ENCODE results near the gene CRB1. TPM values are rescaled to one million over a fixed set of nuclear protein-coding genes. Genes with fewer than 3 reads are reported as not detected.

The CRB1 gene
- total RNA-seq, 1 experiment from 2014 or later, result not detected

DNA sequence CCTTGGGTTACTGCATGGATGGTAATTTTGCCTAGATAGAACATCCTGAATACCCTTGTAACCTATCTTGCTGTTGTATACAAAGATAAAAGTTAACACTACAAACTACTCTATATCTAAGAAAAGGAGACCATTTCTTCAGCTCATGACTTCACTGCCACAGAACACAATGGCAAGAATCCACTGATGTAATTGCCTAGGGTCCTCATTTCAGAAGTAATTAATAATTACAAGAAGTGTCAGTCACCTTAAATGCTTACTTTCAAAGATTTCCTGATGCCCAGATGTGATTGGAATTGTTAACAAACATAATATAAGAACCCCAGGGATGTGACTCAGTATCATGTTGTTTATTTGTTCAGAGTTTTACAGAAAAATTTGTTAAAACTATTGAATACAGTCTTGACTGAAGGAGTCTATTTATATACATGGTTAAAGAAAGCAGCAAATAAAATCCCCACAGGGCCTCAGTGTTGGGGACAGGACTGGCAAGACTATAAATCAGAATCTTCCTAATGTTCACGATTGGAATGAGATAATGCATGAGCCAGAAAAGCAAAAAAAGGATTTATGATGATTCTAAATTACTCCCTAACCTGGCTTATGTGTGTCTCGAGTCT lies 83.9 kb downstream of the CRB1 start:
- POLR2A ChIA-PET, result no interaction called here
- H3K27ac ChIP-seq (ENCODE audit: low read length), result no peak overlapping the region
- intact Hi-C loops (cut with micrococcal nuclease; ENCODE audit: unreplicated experiment), result no loop called here
- no peak overlapping the region for H3K4me3 ChIP-seq (ENCODE audit: low read depth in 2 of 2, low read length in 2 of 2)
- DNase-seq (ENCODE audit: low read depth, low spot score) (no peak), ATAC-seq (no peak)
- CTCF ChIA-PET, result no interaction called here
- no peaks in the 10 kb centered on the region for H3K4me1 ChIP-seq (ENCODE audit: control insufficient read depth, insufficient read depth, low read length)
- TF ChIP-seq TCF7L2 (IDR thresholded peaks at IDR 0.05; ENCODE audit: low read depth, low read length) (no peak), SIN3A (IDR thresholded peaks at IDR 0.05; ENCODE audit: borderline replicate concordance, insufficient read depth, low read depth, low read length) (no peak), POLR2AphosphoS5 (IDR thresholded peaks at IDR 0.05; ENCODE audit: low read depth, low read length) (no peak)
- TF ChIP-seq, protein P1, sequence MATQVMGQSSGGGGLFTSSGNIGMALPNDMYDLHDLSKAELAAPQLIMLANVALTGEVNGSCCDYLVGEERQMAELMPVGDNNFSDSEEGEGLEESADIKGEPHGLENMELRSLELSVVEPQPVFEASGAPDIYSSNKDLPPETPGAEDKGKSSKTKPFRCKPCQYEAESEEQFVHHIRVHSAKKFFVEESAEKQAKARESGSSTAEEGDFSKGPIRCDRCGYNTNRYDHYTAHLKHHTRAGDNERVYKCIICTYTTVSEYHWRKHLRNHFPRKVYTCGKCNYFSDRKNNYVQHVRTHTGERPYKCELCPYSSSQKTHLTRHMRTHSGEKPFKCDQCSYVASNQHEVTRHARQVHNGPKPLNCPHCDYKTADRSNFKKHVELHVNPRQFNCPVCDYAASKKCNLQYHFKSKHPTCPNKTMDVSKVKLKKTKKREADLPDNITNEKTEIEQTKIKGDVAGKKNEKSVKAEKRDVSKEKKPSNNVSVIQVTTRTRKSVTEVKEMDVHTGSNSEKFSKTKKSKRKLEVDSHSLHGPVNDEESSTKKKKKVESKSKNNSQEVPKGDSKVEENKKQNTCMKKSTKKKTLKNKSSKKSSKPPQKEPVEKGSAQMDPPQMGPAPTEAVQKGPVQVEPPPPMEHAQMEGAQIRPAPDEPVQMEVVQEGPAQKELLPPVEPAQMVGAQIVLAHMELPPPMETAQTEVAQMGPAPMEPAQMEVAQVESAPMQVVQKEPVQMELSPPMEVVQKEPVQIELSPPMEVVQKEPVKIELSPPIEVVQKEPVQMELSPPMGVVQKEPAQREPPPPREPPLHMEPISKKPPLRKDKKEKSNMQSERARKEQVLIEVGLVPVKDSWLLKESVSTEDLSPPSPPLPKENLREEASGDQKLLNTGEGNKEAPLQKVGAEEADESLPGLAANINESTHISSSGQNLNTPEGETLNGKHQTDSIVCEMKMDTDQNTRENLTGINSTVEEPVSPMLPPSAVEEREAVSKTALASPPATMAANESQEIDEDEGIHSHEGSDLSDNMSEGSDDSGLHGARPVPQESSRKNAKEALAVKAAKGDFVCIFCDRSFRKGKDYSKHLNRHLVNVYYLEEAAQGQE (IDR thresholded peaks at IDR 0.05; ENCODE audit: insufficient read depth in 1 of 2, low read depth in 2 of 2, low read length in 1 of 2), result no peak
- TF ChIP-seq, protein P2, sequence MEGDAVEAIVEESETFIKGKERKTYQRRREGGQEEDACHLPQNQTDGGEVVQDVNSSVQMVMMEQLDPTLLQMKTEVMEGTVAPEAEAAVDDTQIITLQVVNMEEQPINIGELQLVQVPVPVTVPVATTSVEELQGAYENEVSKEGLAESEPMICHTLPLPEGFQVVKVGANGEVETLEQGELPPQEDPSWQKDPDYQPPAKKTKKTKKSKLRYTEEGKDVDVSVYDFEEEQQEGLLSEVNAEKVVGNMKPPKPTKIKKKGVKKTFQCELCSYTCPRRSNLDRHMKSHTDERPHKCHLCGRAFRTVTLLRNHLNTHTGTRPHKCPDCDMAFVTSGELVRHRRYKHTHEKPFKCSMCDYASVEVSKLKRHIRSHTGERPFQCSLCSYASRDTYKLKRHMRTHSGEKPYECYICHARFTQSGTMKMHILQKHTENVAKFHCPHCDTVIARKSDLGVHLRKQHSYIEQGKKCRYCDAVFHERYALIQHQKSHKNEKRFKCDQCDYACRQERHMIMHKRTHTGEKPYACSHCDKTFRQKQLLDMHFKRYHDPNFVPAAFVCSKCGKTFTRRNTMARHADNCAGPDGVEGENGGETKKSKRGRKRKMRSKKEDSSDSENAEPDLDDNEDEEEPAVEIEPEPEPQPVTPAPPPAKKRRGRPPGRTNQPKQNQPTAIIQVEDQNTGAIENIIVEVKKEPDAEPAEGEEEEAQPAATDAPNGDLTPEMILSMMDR (IDR thresholded peaks at IDR 0.05), result no peak
- no TSS peak for BruUV-seq (replicated peaks)
- in situ Hi-C loops (cut with HindIII; ENCODE audit: low pct_unique_long_range_greater_than_20kb, low sequenced_read_pairs), result no loop called here
- no peaks in the 10 kb centered on the region for H3K9me3 ChIP-seq (ENCODE audit: control insufficient read depth, insufficient read depth, low read depth, low read length)
- H3K36me3 ChIP-seq (ENCODE audit: control insufficient read depth, insufficient read depth, low read length), result no peaks in the 10 kb centered on the region
- H3K27me3 ChIP-seq (ENCODE audit: control insufficient read depth, insufficient read depth, low read length), result no peaks in the 10 kb centered on the region

DNA sequence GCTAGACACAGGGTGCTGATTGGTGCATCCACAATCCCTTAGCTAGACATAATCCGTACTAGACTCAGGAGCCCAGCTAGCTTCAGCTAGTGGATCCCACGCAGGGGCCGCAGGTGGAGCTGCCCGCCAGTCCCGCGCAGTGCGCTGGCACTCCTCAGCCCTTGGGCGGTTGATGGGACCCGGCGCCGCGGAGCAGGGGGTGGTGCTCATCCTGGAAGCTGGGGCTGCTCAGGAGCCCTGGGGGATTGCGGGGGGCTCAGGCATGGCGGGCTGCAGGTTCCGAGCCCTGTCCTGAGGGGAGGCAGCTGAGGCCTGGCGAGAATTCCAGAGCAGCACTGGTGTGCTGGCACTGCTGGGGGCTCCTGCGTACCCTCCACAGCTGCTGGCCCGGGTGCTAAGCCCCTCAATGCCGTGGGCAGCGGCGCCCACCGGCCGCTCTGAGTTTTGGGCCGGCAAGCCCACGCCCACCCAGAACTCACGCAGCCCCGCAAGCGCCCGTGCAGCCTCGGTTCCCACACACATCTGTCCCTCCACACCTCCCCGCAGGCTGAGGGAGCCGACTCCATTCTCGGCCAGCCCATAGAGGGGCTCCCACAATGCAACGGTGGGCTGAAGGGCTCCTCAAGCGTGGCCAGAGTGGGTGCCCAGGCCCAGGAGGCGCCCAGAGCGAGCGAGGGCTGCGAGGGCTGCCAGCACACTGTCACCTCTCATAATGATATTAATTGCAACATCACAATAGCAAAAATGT lies 87.4 kb downstream of the CRB1 start:
- ChIA-PET POLR2A (no interaction called here), CTCF (interaction anchor here (0.8 kb wide), 1 partner anchor 11 kb away, joined by 3 read pairs; no protein-coding TSS in a partner anchor)
- Histone ChIP-seq H3K4me1 (ENCODE audit: control insufficient read depth, insufficient read depth, low read length) (no peaks in the 10 kb centered on the region), H3K36me3 (ENCODE audit: control insufficient read depth, insufficient read depth, low read length) (no peaks in the 10 kb centered on the region), H3K4me3 (ENCODE audit: low read depth in 2 of 2, low read length in 2 of 2) (no peak overlapping the region), H3K27me3 (ENCODE audit: control insufficient read depth, insufficient read depth, low read length) (no peaks in the 10 kb centered on the region), H3K27ac (ENCODE audit: low read length) (no peak overlapping the region), H3K9me3 (ENCODE audit: control insufficient read depth, insufficient read depth, low read depth, low read length) (no peaks in the 10 kb centered on the region)
- no peak for ATAC-seq
- no peak for DNase-seq (ENCODE audit: low read depth, low spot score)
- no TSS peak for BruUV-seq (replicated peaks)
- intact Hi-C loops (cut with micrococcal nuclease; ENCODE audit: unreplicated experiment) (no loop called here), in situ Hi-C loops (cut with HindIII; ENCODE audit: low pct_unique_long_range_greater_than_20kb, low sequenced_read_pairs) (no loop called here)
- TF ChIP-seq SIN3A (IDR thresholded peaks at IDR 0.05; ENCODE audit: borderline replicate concordance, insufficient read depth, low read depth, low read length) (no peak), TCF7L2 (IDR thresholded peaks at IDR 0.05; ENCODE audit: low read depth, low read length) (no peak), POLR2AphosphoS5 (IDR thresholded peaks at IDR 0.05; ENCODE audit: low read depth, low read length) (no peak)
- TF ChIP-seq, protein P2 (IDR thresholded peaks at IDR 0.05), result no peak
- TF ChIP-seq, protein P1 (IDR thresholded peaks at IDR 0.05; ENCODE audit: insufficient read depth in 1 of 2, low read depth in 2 of 2, low read length in 1 of 2), result no peak

Data from Panc1 (cell line).